HepG2 (cell line): ENCODE data around the gene PSMC4.

Source experiments
- ARNT2 ChIP-seq: sonication (generic); formaldehyde crosslinking; IDR thresholded peaks from 2 replicates; pipeline ENCODE4 v1.8.0; 2022; ENCODE audit warnings: mild to moderate bottlenecking, low read depth, missing genetic modification reagents, moderate library complexity
- ARNTL ChIP-seq: sonication (generic); formaldehyde crosslinking; IDR thresholded peaks from 2 replicates; pipeline ENCODE4 v1.4.0; 2020; ENCODE audit warnings: mild to moderate bottlenecking, missing genetic modification reagents
- CREB1 ChIP-seq, 2 experiments: fragments of 450-650 bp in 1 of 2; IDR thresholded peaks; 2 replicates each; pipeline ENCODE4 v1.6.1; 2016 to 2017; ENCODE audit warnings: control low read depth in 1 of 2, mild to moderate bottlenecking in 1 of 2, missing compliant biosample characterization in 1 of 2, missing genetic modification characterization in 1 of 2
- CTCF ChIP-seq: sonication (generic); formaldehyde crosslinking; IDR thresholded peaks from 2 replicates; pipeline ENCODE4 v1.5.0; 2020; ENCODE audit warnings: mild to moderate bottlenecking, missing genetic modification reagents, moderate library complexity
- HDAC6 ChIP-seq: fragments of 200-600 bp; sonication (generic); IDR thresholded peaks from 2 replicates; pipeline ENCODE4 v1.7.0; 2017; ENCODE audit warnings: mild to moderate bottlenecking, antibody characterized with exemption, low read length, low read depth
- HES4 ChIP-seq: sonication (generic); formaldehyde crosslinking; IDR thresholded peaks from 2 replicates; pipeline ENCODE4 v1.9.0; 2021; ENCODE audit warnings: mild to moderate bottlenecking, missing genetic modification reagents, borderline replicate concordance
- TF ChIP-seq, protein P1 (sequence below): sonication (generic); formaldehyde crosslinking; IDR thresholded peaks from 2 replicates; pipeline ENCODE4 v1.4.0; 2020; ENCODE audit warnings: missing genetic modification reagents

DNA sequence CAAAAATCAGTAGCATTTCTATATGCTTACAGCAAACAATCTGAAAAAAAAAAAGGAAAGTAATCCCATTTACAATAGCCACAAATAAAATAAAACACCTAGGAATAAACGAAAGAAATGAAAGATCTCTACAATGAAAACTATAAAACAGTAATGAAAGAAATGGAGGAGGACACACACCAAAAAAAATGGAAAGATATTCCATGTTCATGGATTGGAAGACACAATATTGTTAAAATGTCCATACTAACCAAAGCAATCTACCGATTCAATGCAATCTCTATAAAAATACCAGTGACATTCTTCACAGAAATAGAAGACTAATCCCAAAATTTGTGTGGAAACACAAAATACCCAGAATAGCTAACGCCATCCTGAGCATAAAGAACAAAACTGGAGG lies 41.2 kb upstream of the PSMC4 start:
- TF ChIP-seq ARNTL (CRISPR knock-in tag) (no peak), CTCF (CRISPR knock-in tag) (no peak), HDAC6 (no peak), CREB1 (IDR thresholded peaks at IDR 0.05) (no peak), CREB1 (CRISPR knock-in tag; IDR thresholded peaks at IDR 0.05) (no peak), ARNT2 (no peak), HES4 (CRISPR knock-in tag) (no peak)
- TF ChIP-seq, protein P1, sequence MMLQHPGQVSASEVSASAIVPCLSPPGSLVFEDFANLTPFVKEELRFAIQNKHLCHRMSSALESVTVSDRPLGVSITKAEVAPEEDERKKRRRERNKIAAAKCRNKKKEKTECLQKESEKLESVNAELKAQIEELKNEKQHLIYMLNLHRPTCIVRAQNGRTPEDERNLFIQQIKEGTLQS, result no peak
